WTC11 (cell line): ENCODE data around the gene CACNA2D3. TPM values are rescaled to one million over a fixed set of nuclear protein-coding genes. Genes with fewer than 3 reads are reported as not detected.

Experiments used
- ATAC-seq: fragments of 200-7000 bp; cut with Tn5 transposase; 2 replicates; pipeline ENCODE4 v1.10.0; 2021; ENCODE audit warnings: mild to moderate bottlenecking, moderate library complexity
- CTCF ChIA-PET: fragments of 300-600 bp; sonication (Branson Sonifier 250); formaldehyde crosslinking; loops from one replicate; lab custom pipeline; 2021; ENCODE audit warnings: antibody characterized with exemption; lab: Charles Lee
- POLR2A ChIA-PET: fragments of 350-600 bp; sonication (Branson Sonifier 250); formaldehyde crosslinking; loops from one replicate; lab custom pipeline; 2021; ENCODE audit warnings: antibody characterized with exemption; lab: Charles Lee
- DNase-seq: peaks from one replicate; pipeline ENCODE4 v3.0.0; 2021; ENCODE audit warnings: low spot score
- H3K27ac Mint-ChIP-seq: 2 replicates; pipeline ENCODE4 v1.8.0; 2021; ENCODE audit warnings: mixed read lengths
- H3K27me3 Mint-ChIP-seq: 2 replicates; pipeline ENCODE4 v1.8.0; 2021; ENCODE audit warnings: low read depth, mild to moderate bottlenecking, moderate library complexity, mixed read lengths
- H3K36me3 Mint-ChIP-seq: 2 replicates; pipeline ENCODE4 v1.8.0; 2021; ENCODE audit warnings: mixed read lengths
- H3K4me1 Mint-ChIP-seq: 2 replicates; pipeline ENCODE4 v1.8.0; 2022; ENCODE audit warnings: mixed read lengths
- H3K4me3 Mint-ChIP-seq: 2 replicates; pipeline ENCODE4 v1.8.0; 2021; ENCODE audit warnings: mild to moderate bottlenecking, moderate library complexity, mixed read lengths
- H3K9me3 Mint-ChIP-seq: 2 replicates; pipeline ENCODE4 v1.8.0; 2021; ENCODE audit warnings: mixed read lengths
- CBFB ChIP-seq: sonication (generic); formaldehyde crosslinking; IDR thresholded peaks from 2 replicates; pipeline ENCODE4 v1.8.1; 2022; ENCODE audit warnings: mild to moderate bottlenecking, low read depth, missing genetic modification reagents
- CREB1 ChIP-seq: sonication (generic); formaldehyde crosslinking; IDR thresholded peaks from 2 replicates; pipeline ENCODE4 v1.8.0; 2023; ENCODE audit warnings: mild to moderate bottlenecking, missing genetic modification reagents
- E2F4 ChIP-seq: sonication (generic); formaldehyde crosslinking; IDR thresholded peaks from 2 replicates; pipeline ENCODE4 v1.8.1; 2022; ENCODE audit warnings: low read depth, mild to moderate bottlenecking, moderate library complexity, missing genetic modification reagents, borderline replicate concordance
- EMX1 ChIP-seq: fragments of 250-450 bp; sonication (Bioruptor Pico); IDR thresholded peaks from 2 replicates; pipeline ENCODE4 v1.8.0; 2021; ENCODE audit warnings: mild to moderate bottlenecking
- FOXK1 ChIP-seq: sonication (generic); formaldehyde crosslinking; IDR thresholded peaks from 2 replicates; pipeline ENCODE4 v1.8.0; 2022; ENCODE audit warnings: mild to moderate bottlenecking, moderate library complexity, missing genetic modification reagents
- JAZF1 ChIP-seq: fragments of 250-450 bp; sonication (Bioruptor Pico); IDR thresholded peaks from 2 replicates; pipeline ENCODE4 v1.9.0; 2021; ENCODE audit warnings: moderate library complexity, mild to moderate bottlenecking, inconsistent platforms
- JUN ChIP-seq: sonication (generic); formaldehyde crosslinking; IDR thresholded peaks from 2 replicates; pipeline ENCODE4 v1.8.0; 2023; ENCODE audit warnings: mild to moderate bottlenecking, missing genetic modification reagents
- MLX ChIP-seq: sonication (generic); formaldehyde crosslinking; IDR thresholded peaks from 2 replicates; pipeline ENCODE4 v1.8.1; 2023; ENCODE audit warnings: mild to moderate bottlenecking, missing genetic modification reagents, moderate library complexity
- MYBL2 ChIP-seq: sonication (generic); formaldehyde crosslinking; IDR thresholded peaks from 2 replicates; pipeline ENCODE4 v1.8.1; 2023; ENCODE audit warnings: mild to moderate bottlenecking, moderate library complexity, missing genetic modification reagents
- NFE2L1 ChIP-seq: sonication (generic); formaldehyde crosslinking; IDR thresholded peaks from 2 replicates; pipeline ENCODE4 v1.8.1; 2023; ENCODE audit warnings: missing genetic modification reagents
- NR2C2 ChIP-seq: sonication (generic); formaldehyde crosslinking; IDR thresholded peaks from 2 replicates; pipeline ENCODE4 v1.8.0; 2022; ENCODE audit warnings: mild to moderate bottlenecking, missing genetic modification reagents
- PRRX2 ChIP-seq: fragments of 250-450 bp; sonication (Bioruptor Pico); IDR thresholded peaks from 2 replicates; pipeline ENCODE4 v1.8.0; 2021; ENCODE audit warnings: mild to moderate bottlenecking
- RELA ChIP-seq: sonication (generic); formaldehyde crosslinking; IDR thresholded peaks from 2 replicates; pipeline ENCODE4 v1.8.1; 2022; ENCODE audit warnings: missing genetic modification reagents, mild to moderate bottlenecking, borderline replicate concordance
- SMAD3 ChIP-seq: sonication (generic); formaldehyde crosslinking; IDR thresholded peaks from 2 replicates; pipeline ENCODE4 v1.8.0; 2022; ENCODE audit warnings: missing genetic modification reagents, mild to moderate bottlenecking, borderline replicate concordance
- TEAD1 ChIP-seq: sonication (generic); formaldehyde crosslinking; IDR thresholded peaks from 2 replicates; pipeline ENCODE4 v1.8.0; 2022; ENCODE audit warnings: mild to moderate bottlenecking, missing genetic modification reagents
- TEAD4 ChIP-seq: sonication (generic); formaldehyde crosslinking; IDR thresholded peaks from 2 replicates; pipeline ENCODE4 v1.8.0; 2022; ENCODE audit warnings: mild to moderate bottlenecking, missing genetic modification reagents
- ZNF121 ChIP-seq: sonication (generic); formaldehyde crosslinking; IDR thresholded peaks from 2 replicates; pipeline ENCODE4 v1.8.0; 2023; ENCODE audit warnings: missing genetic modification reagents
- ZNF138 ChIP-seq: sonication (generic); formaldehyde crosslinking; conservative IDR thresholded peaks from 2 replicates; pipeline ENCODE4 v1.8.1; 2022; ENCODE audit warnings: mild to moderate bottlenecking, moderate library complexity, missing genetic modification reagents
- ZNF219 ChIP-seq: sonication (generic); formaldehyde crosslinking; IDR thresholded peaks from 2 replicates; pipeline ENCODE4 v1.8.0; 2023; ENCODE audit warnings: missing genetic modification reagents, mild to moderate bottlenecking, borderline replicate concordance
- ZNF423 ChIP-seq: fragments of 250-450 bp; sonication (Bioruptor Pico); IDR thresholded peaks from 2 replicates; pipeline ENCODE4 v2.1.2; 2022; ENCODE audit warnings: mild to moderate bottlenecking, moderate library complexity
- total RNA-seq: library from RNA; stranded (reverse); gene quantifications from 3 replicates; pipeline ENCODE4 v1.2.3, GENCODE V29; 2021
- TF ChIP-seq, protein P1 (sequence below): fragments of 250-450 bp; sonication (Bioruptor Pico); IDR thresholded peaks from 2 replicates; pipeline ENCODE4 v1.9.0; 2021; ENCODE audit warnings: mild to moderate bottlenecking
- TF ChIP-seq, protein P2 (sequence below): sonication (generic); formaldehyde crosslinking; IDR thresholded peaks from 2 replicates; pipeline ENCODE4 v1.8.0; 2022; ENCODE audit warnings: missing genetic modification reagents
- TF ChIP-seq, protein P3 (sequence below): sonication (generic); formaldehyde crosslinking; IDR thresholded peaks from 2 replicates; pipeline ENCODE4 v1.8.1; 2023; ENCODE audit warnings: mild to moderate bottlenecking, missing genetic modification reagents
- TF ChIP-seq, protein P4 (sequence below): sonication (generic); formaldehyde crosslinking; conservative IDR thresholded peaks from 2 replicates; pipeline ENCODE4 v1.8.1; 2023; ENCODE audit warnings: mild to moderate bottlenecking, low read depth, missing genetic modification reagents, moderate library complexity
- TF ChIP-seq, protein P5 (sequence below): sonication (generic); formaldehyde crosslinking; conservative IDR thresholded peaks from 2 replicates; pipeline ENCODE4 v1.8.1; 2022; ENCODE audit warnings: mild to moderate bottlenecking, missing genetic modification reagents

CACNA2D3 gene
- total RNA-seq, 1 experiment from 2014 or later = 5.0 TPM

- no peak for ATAC-seq
- no peaks in the 10 kb centered on the region for H3K9me3 Mint-ChIP-seq
- POLR2A ChIA-PET = no interaction called here
- no peaks in the 10 kb centered on the region for H3K36me3 Mint-ChIP-seq
- DNase-seq = no peak
- H3K4me3 Mint-ChIP-seq = no peak overlapping the region
- H3K4me1 Mint-ChIP-seq = peaks cover 16% of the 10 kb centered on the region
- H3K27me3 Mint-ChIP-seq = no peaks in the 10 kb centered on the region
- TF ChIP-seq, protein P1, sequence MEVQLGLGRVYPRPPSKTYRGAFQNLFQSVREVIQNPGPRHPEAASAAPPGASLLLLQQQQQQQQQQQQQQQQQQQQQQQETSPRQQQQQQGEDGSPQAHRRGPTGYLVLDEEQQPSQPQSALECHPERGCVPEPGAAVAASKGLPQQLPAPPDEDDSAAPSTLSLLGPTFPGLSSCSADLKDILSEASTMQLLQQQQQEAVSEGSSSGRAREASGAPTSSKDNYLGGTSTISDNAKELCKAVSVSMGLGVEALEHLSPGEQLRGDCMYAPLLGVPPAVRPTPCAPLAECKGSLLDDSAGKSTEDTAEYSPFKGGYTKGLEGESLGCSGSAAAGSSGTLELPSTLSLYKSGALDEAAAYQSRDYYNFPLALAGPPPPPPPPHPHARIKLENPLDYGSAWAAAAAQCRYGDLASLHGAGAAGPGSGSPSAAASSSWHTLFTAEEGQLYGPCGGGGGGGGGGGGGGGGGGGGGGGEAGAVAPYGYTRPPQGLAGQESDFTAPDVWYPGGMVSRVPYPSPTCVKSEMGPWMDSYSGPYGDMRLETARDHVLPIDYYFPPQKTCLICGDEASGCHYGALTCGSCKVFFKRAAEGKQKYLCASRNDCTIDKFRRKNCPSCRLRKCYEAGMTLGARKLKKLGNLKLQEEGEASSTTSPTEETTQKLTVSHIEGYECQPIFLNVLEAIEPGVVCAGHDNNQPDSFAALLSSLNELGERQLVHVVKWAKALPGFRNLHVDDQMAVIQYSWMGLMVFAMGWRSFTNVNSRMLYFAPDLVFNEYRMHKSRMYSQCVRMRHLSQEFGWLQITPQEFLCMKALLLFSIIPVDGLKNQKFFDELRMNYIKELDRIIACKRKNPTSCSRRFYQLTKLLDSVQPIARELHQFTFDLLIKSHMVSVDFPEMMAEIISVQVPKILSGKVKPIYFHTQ = no peak
- TF ChIP-seq, protein P2, sequence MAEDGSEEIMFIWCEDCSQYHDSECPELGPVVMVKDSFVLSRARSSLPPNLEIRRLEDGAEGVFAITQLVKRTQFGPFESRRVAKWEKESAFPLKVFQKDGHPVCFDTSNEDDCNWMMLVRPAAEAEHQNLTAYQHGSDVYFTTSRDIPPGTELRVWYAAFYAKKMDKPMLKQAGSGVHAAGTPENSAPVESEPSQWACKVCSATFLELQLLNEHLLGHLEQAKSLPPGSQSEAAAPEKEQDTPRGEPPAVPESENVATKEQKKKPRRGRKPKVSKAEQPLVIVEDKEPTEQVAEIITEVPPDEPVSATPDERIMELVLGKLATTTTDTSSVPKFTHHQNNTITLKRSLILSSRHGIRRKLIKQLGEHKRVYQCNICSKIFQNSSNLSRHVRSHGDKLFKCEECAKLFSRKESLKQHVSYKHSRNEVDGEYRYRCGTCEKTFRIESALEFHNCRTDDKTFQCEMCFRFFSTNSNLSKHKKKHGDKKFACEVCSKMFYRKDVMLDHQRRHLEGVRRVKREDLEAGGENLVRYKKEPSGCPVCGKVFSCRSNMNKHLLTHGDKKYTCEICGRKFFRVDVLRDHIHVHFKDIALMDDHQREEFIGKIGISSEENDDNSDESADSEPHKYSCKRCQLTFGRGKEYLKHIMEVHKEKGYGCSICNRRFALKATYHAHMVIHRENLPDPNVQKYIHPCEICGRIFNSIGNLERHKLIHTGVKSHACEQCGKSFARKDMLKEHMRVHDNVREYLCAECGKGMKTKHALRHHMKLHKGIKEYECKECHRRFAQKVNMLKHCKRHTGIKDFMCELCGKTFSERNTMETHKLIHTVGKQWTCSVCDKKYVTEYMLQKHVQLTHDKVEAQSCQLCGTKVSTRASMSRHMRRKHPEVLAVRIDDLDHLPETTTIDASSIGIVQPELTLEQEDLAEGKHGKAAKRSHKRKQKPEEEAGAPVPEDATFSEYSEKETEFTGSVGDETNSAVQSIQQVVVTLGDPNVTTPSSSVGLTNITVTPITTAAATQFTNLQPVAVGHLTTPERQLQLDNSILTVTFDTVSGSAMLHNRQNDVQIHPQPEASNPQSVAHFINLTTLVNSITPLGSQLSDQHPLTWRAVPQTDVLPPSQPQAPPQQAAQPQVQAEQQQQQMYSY (CRISPR knock-in tag) = no peak
- no peak for TF ChIP-seq MLX (CRISPR knock-in tag)
- TF ChIP-seq MYBL2 (CRISPR knock-in tag) = no peak
- TF ChIP-seq FOXK1 (CRISPR knock-in tag) = no peak
- no peak for TF ChIP-seq PRRX2 (CRISPR knock-in tag)
- TF ChIP-seq ZNF138 = no peak
- no peak for TF ChIP-seq CBFB (CRISPR knock-in tag)
- no peak for TF ChIP-seq JUN
- no peak for TF ChIP-seq ZNF121 (CRISPR knock-in tag)
- no peak for TF ChIP-seq RELA (CRISPR knock-in tag)
- no peak for TF ChIP-seq EMX1 (CRISPR knock-in tag)
- H3K27ac Mint-ChIP-seq = no peak overlapping the region
- CTCF ChIA-PET = interaction anchor here (3.2 kb wide), 1 partner anchor 17 kb away, joined by 19 read pairs; no protein-coding TSS in a partner anchor
Measured at GRCh38 chr3:54847361-54847760, 725.0 kb downstream of the CACNA2D3 start.

DNA sequence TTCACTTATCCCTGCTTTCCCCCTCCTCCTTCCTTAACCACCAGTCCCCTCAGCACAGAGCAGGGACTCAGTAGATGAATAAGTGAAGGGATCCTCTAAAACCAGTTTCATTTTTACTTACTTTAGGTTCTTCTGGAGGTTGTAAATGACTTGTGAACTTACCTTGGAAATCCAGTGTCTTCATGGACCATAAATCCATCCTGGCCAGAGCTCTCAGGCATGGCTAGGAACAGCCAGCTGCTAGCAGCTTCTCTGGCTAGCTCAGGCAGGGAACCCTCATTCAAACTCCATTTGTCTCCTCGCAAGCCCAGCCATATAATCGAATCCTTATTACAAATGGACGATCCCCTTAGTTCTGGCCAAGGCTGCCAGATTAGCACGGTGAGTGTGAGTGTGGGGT is 727.0 kb downstream of the CACNA2D3 start:
- POLR2A ChIA-PET = no interaction called here
- TF ChIP-seq ZNF423 (CRISPR knock-in tag) (no peak), NFE2L1 (CRISPR knock-in tag) (no peak), ZNF121 (CRISPR knock-in tag) (no peak), MYBL2 (CRISPR knock-in tag) (no peak), NR2C2 (CRISPR knock-in tag) (no peak), E2F4 (CRISPR knock-in tag) (no peak), TEAD4 (CRISPR knock-in tag) (no peak), SMAD3 (CRISPR knock-in tag) (no peak), CREB1 (CRISPR knock-in tag) (no peak), JAZF1 (CRISPR knock-in tag) (no peak), ZNF219 (no peak), TEAD1 (CRISPR knock-in tag) (no peak)
- TF ChIP-seq, protein P3, sequence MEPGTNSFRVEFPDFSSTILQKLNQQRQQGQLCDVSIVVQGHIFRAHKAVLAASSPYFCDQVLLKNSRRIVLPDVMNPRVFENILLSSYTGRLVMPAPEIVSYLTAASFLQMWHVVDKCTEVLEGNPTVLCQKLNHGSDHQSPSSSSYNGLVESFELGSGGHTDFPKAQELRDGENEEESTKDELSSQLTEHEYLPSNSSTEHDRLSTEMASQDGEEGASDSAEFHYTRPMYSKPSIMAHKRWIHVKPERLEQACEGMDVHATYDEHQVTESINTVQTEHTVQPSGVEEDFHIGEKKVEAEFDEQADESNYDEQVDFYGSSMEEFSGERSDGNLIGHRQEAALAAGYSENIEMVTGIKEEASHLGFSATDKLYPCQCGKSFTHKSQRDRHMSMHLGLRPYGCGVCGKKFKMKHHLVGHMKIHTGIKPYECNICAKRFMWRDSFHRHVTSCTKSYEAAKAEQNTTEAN (CRISPR knock-in tag) = no peak
- TF ChIP-seq, protein P4, sequence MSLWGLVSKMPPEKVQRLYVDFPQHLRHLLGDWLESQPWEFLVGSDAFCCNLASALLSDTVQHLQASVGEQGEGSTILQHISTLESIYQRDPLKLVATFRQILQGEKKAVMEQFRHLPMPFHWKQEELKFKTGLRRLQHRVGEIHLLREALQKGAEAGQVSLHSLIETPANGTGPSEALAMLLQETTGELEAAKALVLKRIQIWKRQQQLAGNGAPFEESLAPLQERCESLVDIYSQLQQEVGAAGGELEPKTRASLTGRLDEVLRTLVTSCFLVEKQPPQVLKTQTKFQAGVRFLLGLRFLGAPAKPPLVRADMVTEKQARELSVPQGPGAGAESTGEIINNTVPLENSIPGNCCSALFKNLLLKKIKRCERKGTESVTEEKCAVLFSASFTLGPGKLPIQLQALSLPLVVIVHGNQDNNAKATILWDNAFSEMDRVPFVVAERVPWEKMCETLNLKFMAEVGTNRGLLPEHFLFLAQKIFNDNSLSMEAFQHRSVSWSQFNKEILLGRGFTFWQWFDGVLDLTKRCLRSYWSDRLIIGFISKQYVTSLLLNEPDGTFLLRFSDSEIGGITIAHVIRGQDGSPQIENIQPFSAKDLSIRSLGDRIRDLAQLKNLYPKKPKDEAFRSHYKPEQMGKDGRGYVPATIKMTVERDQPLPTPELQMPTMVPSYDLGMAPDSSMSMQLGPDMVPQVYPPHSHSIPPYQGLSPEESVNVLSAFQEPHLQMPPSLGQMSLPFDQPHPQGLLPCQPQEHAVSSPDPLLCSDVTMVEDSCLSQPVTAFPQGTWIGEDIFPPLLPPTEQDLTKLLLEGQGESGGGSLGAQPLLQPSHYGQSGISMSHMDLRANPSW (CRISPR knock-in tag) = no peak
- TF ChIP-seq, protein P5, sequence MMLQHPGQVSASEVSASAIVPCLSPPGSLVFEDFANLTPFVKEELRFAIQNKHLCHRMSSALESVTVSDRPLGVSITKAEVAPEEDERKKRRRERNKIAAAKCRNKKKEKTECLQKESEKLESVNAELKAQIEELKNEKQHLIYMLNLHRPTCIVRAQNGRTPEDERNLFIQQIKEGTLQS (CRISPR knock-in tag) = no peak
- Mint-ChIP-seq H3K27me3 (no peaks in the 10 kb centered on the region), H3K9me3 (no peaks in the 10 kb centered on the region), H3K27ac (no peak overlapping the region), H3K4me3 (no peak overlapping the region), H3K4me1 (peaks cover 10% of the 10 kb centered on the region), H3K36me3 (no peaks in the 10 kb centered on the region)
- no peak for DNase-seq
- CTCF ChIA-PET = interaction anchor here (3.2 kb wide), 1 partner anchor 19 kb away, joined by 19 read pairs; no protein-coding TSS in a partner anchor
- ATAC-seq = no peak
